WTC11 (cell line): ENCODE results near the gene FAM168B.

Experiments
- ATF3 ChIP-seq: sonication (generic); formaldehyde crosslinking; conservative IDR thresholded peaks from 2 replicates; pipeline ENCODE4 v1.8.1; 2022; ENCODE audit warnings: mild to moderate bottlenecking, missing genetic modification reagents
- CTCF ChIP-seq: fragments of 200-600 bp; IDR thresholded peaks from 2 replicates; pipeline ENCODE4 v1.8.0; 2022; ENCODE audit warnings: antibody characterized with exemption
- FOXK1 ChIP-seq: sonication (generic); formaldehyde crosslinking; IDR thresholded peaks from 2 replicates; pipeline ENCODE4 v1.8.0; 2022; ENCODE audit warnings: mild to moderate bottlenecking, moderate library complexity, missing genetic modification reagents
- JUN ChIP-seq: sonication (generic); formaldehyde crosslinking; IDR thresholded peaks from 2 replicates; pipeline ENCODE4 v1.8.0; 2023; ENCODE audit warnings: mild to moderate bottlenecking, missing genetic modification reagents
- ZNF121 ChIP-seq: sonication (generic); formaldehyde crosslinking; IDR thresholded peaks from 2 replicates; pipeline ENCODE4 v1.8.0; 2023; ENCODE audit warnings: missing genetic modification reagents
- ZNF263 ChIP-seq: sonication (generic); formaldehyde crosslinking; IDR thresholded peaks from 2 replicates; pipeline ENCODE4 v1.8.1; 2022; ENCODE audit warnings: low read depth, mild to moderate bottlenecking, moderate library complexity, missing genetic modification reagents
- TF ChIP-seq, protein P1 (sequence below): sonication (generic); formaldehyde crosslinking; IDR thresholded peaks from 2 replicates; pipeline ENCODE4 v1.8.1; 2023; ENCODE audit warnings: mild to moderate bottlenecking, missing genetic modification reagents, moderate library complexity
- TF ChIP-seq, protein P2 (sequence below): sonication (generic); formaldehyde crosslinking; IDR thresholded peaks from 2 replicates; pipeline ENCODE4 v1.8.0; 2022; ENCODE audit warnings: mild to moderate bottlenecking, missing genetic modification reagents
- TF ChIP-seq, protein P3 (sequence below): sonication (generic); formaldehyde crosslinking; IDR thresholded peaks from 2 replicates; pipeline ENCODE4 v1.8.0; 2022; ENCODE audit warnings: mild to moderate bottlenecking, missing genetic modification reagents

DNA sequence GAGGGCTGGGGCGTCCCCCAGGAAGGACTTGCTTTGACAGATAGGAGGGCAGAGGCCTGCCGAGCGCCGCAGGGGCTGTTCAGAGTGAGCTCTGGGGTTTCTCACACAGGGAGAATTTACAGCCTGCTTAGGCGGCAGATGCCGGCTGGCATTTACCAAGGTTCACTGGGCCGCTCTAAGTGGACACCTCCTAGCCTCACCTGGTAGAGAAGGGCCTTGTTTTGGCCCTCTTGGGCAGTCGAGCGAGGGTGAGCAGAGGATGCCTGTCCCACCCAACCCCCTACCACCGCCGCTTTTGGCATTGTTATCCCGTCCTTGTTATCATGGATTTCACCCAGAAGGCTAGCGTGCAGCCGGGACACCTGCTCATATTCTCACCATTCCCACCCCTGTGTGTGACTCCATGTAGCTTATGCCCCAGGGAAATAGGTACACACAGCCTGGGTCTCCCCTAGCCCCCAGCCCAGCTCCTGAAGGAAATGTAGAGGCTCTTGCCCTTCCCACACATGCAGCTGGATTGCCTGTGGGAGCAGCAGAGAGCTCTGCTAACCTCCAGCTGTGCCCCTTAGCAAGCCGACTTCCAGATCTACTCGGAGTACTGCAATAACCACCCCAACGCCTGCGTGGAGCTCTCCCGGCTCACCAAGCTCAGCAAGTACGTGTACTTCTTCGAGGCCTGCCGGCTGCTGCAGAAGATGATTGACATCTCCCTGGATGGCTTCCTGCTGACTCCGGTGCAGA is 52.4 kb downstream of the FAM168B start:
- no peak for TF ChIP-seq CTCF
- no peak for TF ChIP-seq ZNF121 (CRISPR knock-in tag)
- TF ChIP-seq FOXK1, result no peak
- no peak for TF ChIP-seq ZNF263 (CRISPR knock-in tag)
- TF ChIP-seq, protein P1, sequence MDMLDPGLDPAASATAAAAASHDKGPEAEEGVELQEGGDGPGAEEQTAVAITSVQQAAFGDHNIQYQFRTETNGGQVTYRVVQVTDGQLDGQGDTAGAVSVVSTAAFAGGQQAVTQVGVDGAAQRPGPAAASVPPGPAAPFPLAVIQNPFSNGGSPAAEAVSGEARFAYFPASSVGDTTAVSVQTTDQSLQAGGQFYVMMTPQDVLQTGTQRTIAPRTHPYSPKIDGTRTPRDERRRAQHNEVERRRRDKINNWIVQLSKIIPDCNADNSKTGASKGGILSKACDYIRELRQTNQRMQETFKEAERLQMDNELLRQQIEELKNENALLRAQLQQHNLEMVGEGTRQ (CRISPR knock-in tag), result no peak
- no peak for TF ChIP-seq JUN (CRISPR knock-in tag)
- TF ChIP-seq ATF3 (CRISPR knock-in tag), result no peak
- TF ChIP-seq, protein P2, sequence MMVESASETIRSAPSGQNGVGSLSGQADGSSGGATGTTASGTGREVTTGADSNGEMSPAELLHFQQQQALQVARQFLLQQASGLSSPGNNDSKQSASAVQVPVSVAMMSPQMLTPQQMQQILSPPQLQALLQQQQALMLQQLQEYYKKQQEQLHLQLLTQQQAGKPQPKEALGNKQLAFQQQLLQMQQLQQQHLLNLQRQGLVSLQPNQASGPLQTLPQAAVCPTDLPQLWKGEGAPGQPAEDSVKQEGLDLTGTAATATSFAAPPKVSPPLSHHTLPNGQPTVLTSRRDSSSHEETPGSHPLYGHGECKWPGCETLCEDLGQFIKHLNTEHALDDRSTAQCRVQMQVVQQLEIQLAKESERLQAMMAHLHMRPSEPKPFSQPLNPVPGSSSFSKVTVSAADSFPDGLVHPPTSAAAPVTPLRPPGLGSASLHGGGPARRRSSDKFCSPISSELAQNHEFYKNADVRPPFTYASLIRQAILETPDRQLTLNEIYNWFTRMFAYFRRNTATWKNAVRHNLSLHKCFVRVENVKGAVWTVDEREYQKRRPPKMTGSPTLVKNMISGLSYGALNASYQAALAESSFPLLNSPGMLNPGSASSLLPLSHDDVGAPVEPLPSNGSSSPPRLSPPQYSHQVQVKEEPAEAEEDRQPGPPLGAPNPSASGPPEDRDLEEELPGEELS (CRISPR knock-in tag), result no peak
- TF ChIP-seq, protein P3, sequence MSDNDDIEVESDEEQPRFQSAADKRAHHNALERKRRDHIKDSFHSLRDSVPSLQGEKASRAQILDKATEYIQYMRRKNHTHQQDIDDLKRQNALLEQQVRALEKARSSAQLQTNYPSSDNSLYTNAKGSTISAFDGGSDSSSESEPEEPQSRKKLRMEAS, result no peak
